ENCODE data around the gene CCL22.

Gene CCL22

GRCh38 chr16:57384248-57385070 is 25.9 kb downstream of the CCL22 start:
- H3K4me3 ChIP-seq (ENCODE audit: low read depth, low read length): no peak overlapping the region
- no peak for TF ChIP-seq CTCF (IDR thresholded peaks at IDR 0.05; ENCODE audit: low read depth, low read length)

- TF ChIP-seq CTCF (IDR thresholded peaks at IDR 0.05; ENCODE audit: low read depth, low read length): no peak
- H3K4me3 ChIP-seq (ENCODE audit: low read depth, low read length): no peak overlapping the region
Observed at GRCh38 chr16:57385083-57385482, 26.5 kb downstream of the CCL22 start.

- no peak for TF ChIP-seq CTCF (IDR thresholded peaks at IDR 0.05; ENCODE audit: low read depth, low read length)
- no peak overlapping the region for H3K4me3 ChIP-seq (ENCODE audit: low read depth, low read length)
Observed at GRCh38 chr16:57386381-57386951, 27.9 kb downstream of the CCL22 start.

- H3K4me3 ChIP-seq (ENCODE audit: low read depth, low read length): no peak overlapping the region
Observed at GRCh38 chr16:57387598-57388354, 29.2 kb downstream of the CCL22 start.

GRCh38 chr16:57388359-57389086 is 29.9 kb downstream of the CCL22 start:
- no peak for TF ChIP-seq CTCF (IDR thresholded peaks at IDR 0.05; ENCODE audit: low read depth, low read length)
- no peak overlapping the region for H3K4me3 ChIP-seq (ENCODE audit: low read depth, low read length)

More at GRCh38 chr16:57387598-57388354, 29.2 kb downstream of the CCL22 start:
- TF ChIP-seq CTCF (IDR thresholded peaks at IDR 0.05; ENCODE audit: low read depth, low read length): no peak

- TF ChIP-seq CTCF (IDR thresholded peaks at IDR 0.05; ENCODE audit: low read depth, low read length): no peak
- no peak overlapping the region for H3K4me3 ChIP-seq (ENCODE audit: low read depth, low read length)
Observed at GRCh38 chr16:57389087-57389468, 30.5 kb downstream of the CCL22 start.
